ENCODE measurements around the gene C4orf33. TPM values are rescaled to one million over a fixed set of nuclear protein-coding genes. Genes with fewer than 3 reads are reported as not detected.

C4orf33 gene
- polyA plus RNA-seq, 2 donors: 9.1 to 12.8 TPM

DNA sequence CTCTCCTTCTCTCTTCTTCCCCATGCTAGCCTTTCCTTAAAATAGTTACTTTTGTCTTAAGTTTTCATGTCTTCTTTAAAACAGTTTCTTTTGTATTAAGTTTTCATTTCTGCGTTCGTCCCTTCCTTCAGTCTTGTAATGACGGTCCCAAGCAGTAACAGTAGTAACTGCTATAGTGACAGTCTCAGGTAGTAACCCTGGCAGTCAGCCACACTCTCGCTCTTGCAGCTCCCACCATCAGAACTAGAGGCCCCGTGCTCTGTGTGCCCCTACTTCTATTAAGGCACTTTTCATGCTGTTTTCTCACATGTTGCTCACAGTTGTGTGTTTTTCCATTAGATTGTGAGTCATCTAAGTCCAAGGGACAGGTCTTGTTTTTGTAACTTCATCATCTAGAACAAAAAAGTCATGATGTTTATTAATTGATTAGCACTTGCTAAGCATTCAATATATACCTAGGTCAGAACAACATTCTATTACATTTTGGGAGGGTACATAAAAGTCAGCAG lies 49.3 kb downstream of the C4orf33 start:
- Histone ChIP-seq H3K36me3 (ENCODE audit: control insufficient read depth in 2 of 2, insufficient read depth in 2 of 2, low read length in 1 of 2) (no peaks in the 10 kb centered on the region), H3K27ac (ENCODE audit: low read depth in 2 of 2, low read length in 1 of 2) (no peak overlapping the region), H3K27me3 (ENCODE audit: control insufficient read depth in 1 of 2, insufficient read depth in 2 of 2, low read length in 2 of 2) (peaks cover 2% of the 10 kb centered on the region in 2 donors), H3K9me3 (ENCODE audit: control insufficient read depth in 2 of 2, insufficient read depth in 1 of 2, low read depth in 1 of 2, low read length in 1 of 2) (no peaks in the 10 kb centered on the region), H3K4me3 (ENCODE audit: low read depth in 1 of 2, low read length in 2 of 2) (no peak overlapping the region), H3K4me1 (ENCODE audit: control insufficient read depth in 2 of 2, insufficient read depth in 2 of 2, low read length in 1 of 2) (no peaks in the 10 kb centered on the region)
- WGBS, 2 donors: 92 to 93% methylated on average over 5 of the region's 5 CpGs

DNA sequence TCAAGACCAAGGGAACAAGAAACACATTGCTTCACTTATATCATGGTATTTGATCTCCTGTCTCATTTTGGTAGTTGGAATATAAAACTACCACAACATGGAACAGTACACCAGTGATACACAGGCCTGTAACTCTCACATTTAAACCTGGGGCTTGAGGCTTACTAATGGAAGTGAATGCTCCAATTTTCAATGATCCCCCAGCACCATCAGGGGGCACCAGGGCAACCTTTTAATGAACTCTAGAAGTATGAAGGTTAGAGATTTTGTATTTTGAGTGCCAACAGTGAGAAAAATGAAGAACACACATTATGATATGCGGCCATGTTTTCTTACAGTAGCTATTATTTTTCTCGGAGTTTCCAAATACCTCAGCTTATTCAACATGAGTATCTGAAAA lies 50.7 kb downstream of the C4orf33 start:
- no peaks in the 10 kb centered on the region for H3K9me3 ChIP-seq (ENCODE audit: control insufficient read depth in 2 of 2, insufficient read depth in 1 of 2, low read depth in 1 of 2, low read length in 1 of 2)
- peaks cover under 1 to 2% of the 10 kb centered on the region in 2 donors for H3K27me3 ChIP-seq (ENCODE audit: control insufficient read depth in 1 of 2, insufficient read depth in 2 of 2, low read length in 2 of 2)
- no peak overlapping the region for H3K27ac ChIP-seq (ENCODE audit: low read depth in 2 of 2, low read length in 1 of 2)
- no peaks in the 10 kb centered on the region for H3K36me3 ChIP-seq (ENCODE audit: control insufficient read depth in 2 of 2, insufficient read depth in 2 of 2, low read length in 1 of 2)
- H3K4me3 ChIP-seq (ENCODE audit: low read depth in 1 of 2, low read length in 2 of 2): no peak overlapping the region
- WGBS, 2 donors: 96 to 97% methylated on average over 2 of the region's 2 CpGs
- no peaks in the 10 kb centered on the region for H3K4me1 ChIP-seq (ENCODE audit: control insufficient read depth in 2 of 2, insufficient read depth in 2 of 2, low read length in 1 of 2)

- Histone ChIP-seq H3K36me3 (ENCODE audit: control insufficient read depth in 2 of 2, insufficient read depth in 2 of 2, low read length in 1 of 2) (no peaks in the 10 kb centered on the region), H3K4me3 (ENCODE audit: low read depth in 1 of 2, low read length in 2 of 2) (no peak overlapping the region), H3K9me3 (ENCODE audit: control insufficient read depth in 2 of 2, insufficient read depth in 1 of 2, low read depth in 1 of 2, low read length in 1 of 2) (no peaks in the 10 kb centered on the region), H3K27ac (ENCODE audit: low read depth in 2 of 2, low read length in 1 of 2) (no peak overlapping the region), H3K27me3 (ENCODE audit: control insufficient read depth in 1 of 2, insufficient read depth in 2 of 2, low read length in 2 of 2) (peaks cover 0 to 2% of the 10 kb centered on the region in 2 donors), H3K4me1 (ENCODE audit: control insufficient read depth in 2 of 2, insufficient read depth in 2 of 2, low read length in 1 of 2) (no peaks in the 10 kb centered on the region)
- 80 to 86% methylated on average over 2 of the region's 2 CpGs for WGBS, 2 donors
Observed at GRCh38 chr4:129148892-129149291, 52.9 kb downstream of the C4orf33 start.

DNA sequence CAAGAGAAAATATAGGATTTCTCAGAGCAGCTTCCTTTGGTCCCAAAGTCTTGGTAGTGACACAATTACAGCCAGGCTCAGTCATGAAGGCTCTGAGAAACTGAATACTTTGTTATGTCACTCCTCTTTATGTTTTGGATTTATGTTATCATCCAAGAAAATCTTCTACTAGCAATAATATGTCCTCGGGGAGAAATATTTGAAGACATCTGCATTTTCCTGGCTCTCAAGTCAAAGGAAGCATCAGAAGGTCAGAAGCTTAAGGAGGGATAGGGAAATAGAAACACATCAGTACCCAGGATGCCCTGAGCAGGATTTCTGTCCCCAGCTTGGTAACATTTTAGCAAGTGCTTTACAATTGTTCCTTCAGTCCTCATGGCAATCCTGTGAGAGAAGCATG lies 54.0 kb downstream of the C4orf33 start:
- Histone ChIP-seq H3K36me3 (ENCODE audit: control insufficient read depth in 2 of 2, insufficient read depth in 2 of 2, low read length in 1 of 2) (no peaks in the 10 kb centered on the region), H3K27me3 (ENCODE audit: control insufficient read depth in 1 of 2, insufficient read depth in 2 of 2, low read length in 2 of 2) (peaks cover 0 to 2% of the 10 kb centered on the region in 2 donors), H3K4me3 (ENCODE audit: low read depth in 1 of 2, low read length in 2 of 2) (no peak overlapping the region), H3K9me3 (ENCODE audit: control insufficient read depth in 2 of 2, insufficient read depth in 1 of 2, low read depth in 1 of 2, low read length in 1 of 2) (no peaks in the 10 kb centered on the region), H3K27ac (ENCODE audit: low read depth in 2 of 2, low read length in 1 of 2) (no peak overlapping the region), H3K4me1 (ENCODE audit: control insufficient read depth in 2 of 2, insufficient read depth in 2 of 2, low read length in 1 of 2) (no peaks in the 10 kb centered on the region)
- WGBS, 2 donors: 45 to 48% methylated on average over 1 of the region's 1 CpG

GRCh38 chr4:129152350-129152749 lies 56.4 kb downstream of the C4orf33 start:
- peaks cover 0 to 2% of the 10 kb centered on the region in 2 donors for H3K27me3 ChIP-seq (ENCODE audit: control insufficient read depth in 1 of 2, insufficient read depth in 2 of 2, low read length in 2 of 2)
- H3K4me3 ChIP-seq (ENCODE audit: low read depth in 1 of 2, low read length in 2 of 2): no peak overlapping the region
- no peaks in the 10 kb centered on the region for H3K4me1 ChIP-seq (ENCODE audit: control insufficient read depth in 2 of 2, insufficient read depth in 2 of 2, low read length in 1 of 2)
- H3K27ac ChIP-seq (ENCODE audit: low read depth in 2 of 2, low read length in 1 of 2): no peak overlapping the region
- no peaks in the 10 kb centered on the region for H3K9me3 ChIP-seq (ENCODE audit: control insufficient read depth in 2 of 2, insufficient read depth in 1 of 2, low read depth in 1 of 2, low read length in 1 of 2)
- no peaks in the 10 kb centered on the region for H3K36me3 ChIP-seq (ENCODE audit: control insufficient read depth in 2 of 2, insufficient read depth in 2 of 2, low read length in 1 of 2)
- 55 to 57% methylated on average over 2 of the region's 2 CpGs for WGBS, 2 donors

GRCh38 chr4:129153700-129154099 lies 57.7 kb downstream of the C4orf33 start:
- H3K4me1 ChIP-seq (ENCODE audit: control insufficient read depth in 2 of 2, insufficient read depth in 2 of 2, low read length in 1 of 2): no peaks in the 10 kb centered on the region
- H3K4me3 ChIP-seq (ENCODE audit: low read depth in 1 of 2, low read length in 2 of 2): no peak overlapping the region
- H3K27ac ChIP-seq (ENCODE audit: low read depth in 2 of 2, low read length in 1 of 2): no peak overlapping the region
- no peaks in the 10 kb centered on the region for H3K9me3 ChIP-seq (ENCODE audit: control insufficient read depth in 2 of 2, insufficient read depth in 1 of 2, low read depth in 1 of 2, low read length in 1 of 2)
- 51 to 85% methylated on average over 1 of the region's 1 CpG for WGBS, 2 donors
- no peaks in the 10 kb centered on the region for H3K36me3 ChIP-seq (ENCODE audit: control insufficient read depth in 2 of 2, insufficient read depth in 2 of 2, low read length in 1 of 2)
- H3K27me3 ChIP-seq (ENCODE audit: control insufficient read depth in 1 of 2, insufficient read depth in 2 of 2, low read length in 2 of 2): peaks cover 0 to 2% of the 10 kb centered on the region in 2 donors

DNA sequence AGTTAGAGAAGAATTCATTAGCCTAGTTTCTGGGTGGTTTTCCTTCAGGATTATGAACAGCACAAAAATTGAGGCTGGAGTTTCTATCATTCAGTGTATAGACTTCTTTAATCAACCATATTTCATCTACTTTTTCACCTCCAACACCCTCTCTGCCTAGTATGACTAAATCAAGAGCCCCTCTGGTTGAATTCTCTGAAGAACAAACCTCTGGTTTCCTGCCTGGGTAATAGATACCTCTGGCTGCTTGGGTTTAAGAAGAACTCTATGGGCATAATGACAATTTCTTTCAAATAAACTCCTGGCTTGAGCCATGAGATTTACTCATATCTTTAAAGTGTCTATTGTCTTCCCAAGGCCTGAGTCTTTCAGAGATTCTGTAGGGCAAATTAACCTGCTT lies 66.5 kb downstream of the C4orf33 start:
- no peak overlapping the region for H3K27ac ChIP-seq (ENCODE audit: low read depth in 2 of 2, low read length in 1 of 2)
- H3K4me1 ChIP-seq (ENCODE audit: control insufficient read depth in 2 of 2, insufficient read depth in 2 of 2, low read length in 1 of 2): no peaks in the 10 kb centered on the region
- H3K27me3 ChIP-seq (ENCODE audit: control insufficient read depth in 1 of 2, insufficient read depth in 2 of 2, low read length in 2 of 2): no peaks in the 10 kb centered on the region
- H3K36me3 ChIP-seq (ENCODE audit: control insufficient read depth in 2 of 2, insufficient read depth in 2 of 2, low read length in 1 of 2): no peaks in the 10 kb centered on the region
- no peaks in the 10 kb centered on the region for H3K9me3 ChIP-seq (ENCODE audit: control insufficient read depth in 2 of 2, insufficient read depth in 1 of 2, low read depth in 1 of 2, low read length in 1 of 2)
- H3K4me3 ChIP-seq (ENCODE audit: low read depth in 1 of 2, low read length in 2 of 2): no peak overlapping the region

DNA sequence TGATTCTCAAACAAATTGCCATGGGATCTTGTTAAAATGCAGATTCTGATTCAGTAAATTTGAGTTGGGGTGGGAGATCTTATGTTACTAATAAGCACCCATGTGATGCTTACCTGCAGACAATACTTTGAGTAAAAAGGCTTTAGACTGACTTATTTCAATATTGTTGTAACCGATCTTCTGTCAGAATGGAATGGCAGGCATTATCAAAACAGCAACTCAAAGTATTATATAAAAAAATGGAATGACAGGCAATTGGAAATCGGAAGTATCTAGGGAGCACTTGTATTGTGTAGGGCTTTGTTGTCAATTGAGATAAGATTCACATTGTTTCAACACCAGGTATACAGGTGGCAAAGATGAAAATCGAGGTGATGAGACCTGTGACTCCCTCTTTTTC lies 67.5 kb downstream of the C4orf33 start:
- Histone ChIP-seq H3K4me1 (ENCODE audit: control insufficient read depth in 2 of 2, insufficient read depth in 2 of 2, low read length in 1 of 2) (no peaks in the 10 kb centered on the region), H3K9me3 (ENCODE audit: control insufficient read depth in 2 of 2, insufficient read depth in 1 of 2, low read depth in 1 of 2, low read length in 1 of 2) (no peaks in the 10 kb centered on the region), H3K4me3 (ENCODE audit: low read depth in 1 of 2, low read length in 2 of 2) (no peak overlapping the region), H3K27ac (ENCODE audit: low read depth in 2 of 2, low read length in 1 of 2) (no peak overlapping the region), H3K27me3 (ENCODE audit: control insufficient read depth in 1 of 2, insufficient read depth in 2 of 2, low read length in 2 of 2) (no peaks in the 10 kb centered on the region), H3K36me3 (ENCODE audit: control insufficient read depth in 2 of 2, insufficient read depth in 2 of 2, low read length in 1 of 2) (no peaks in the 10 kb centered on the region)
- WGBS, 2 donors: 69 to 70% methylated on average over 3 of the region's 3 CpGs

DNA sequence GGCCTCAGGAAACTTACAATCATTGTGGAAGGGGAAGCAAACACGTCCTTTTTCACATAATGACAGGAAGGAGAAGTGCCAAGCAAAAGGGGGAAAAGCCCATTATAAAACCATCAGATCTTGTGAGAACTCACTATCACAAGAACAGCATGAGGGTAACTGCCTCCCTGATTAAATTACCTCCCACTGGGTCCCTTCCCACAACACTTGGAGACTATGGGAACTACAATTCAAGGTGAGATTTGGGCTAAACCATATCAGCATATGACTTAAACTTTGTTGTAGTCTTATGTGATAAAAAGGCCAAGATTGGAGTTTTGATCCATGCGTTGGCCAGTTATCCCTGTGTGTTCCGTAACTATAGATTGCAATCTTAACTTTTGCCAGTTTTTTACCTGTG lies 68.3 kb downstream of the C4orf33 start:
- Histone ChIP-seq H3K4me3 (ENCODE audit: low read depth in 1 of 2, low read length in 2 of 2) (no peak overlapping the region), H3K36me3 (ENCODE audit: control insufficient read depth in 2 of 2, insufficient read depth in 2 of 2, low read length in 1 of 2) (no peaks in the 10 kb centered on the region), H3K27me3 (ENCODE audit: control insufficient read depth in 1 of 2, insufficient read depth in 2 of 2, low read length in 2 of 2) (no peaks in the 10 kb centered on the region), H3K4me1 (ENCODE audit: control insufficient read depth in 2 of 2, insufficient read depth in 2 of 2, low read length in 1 of 2) (no peaks in the 10 kb centered on the region), H3K9me3 (ENCODE audit: control insufficient read depth in 2 of 2, insufficient read depth in 1 of 2, low read depth in 1 of 2, low read length in 1 of 2) (no peaks in the 10 kb centered on the region), H3K27ac (ENCODE audit: low read depth in 2 of 2, low read length in 1 of 2) (no peak overlapping the region)
- WGBS, 2 donors: 62 to 67% methylated on average over 3 of the region's 3 CpGs

Measured in esophagus (tissue), 2 donors.